ENCODE measurements around the gene DEPDC5.
"Not testable (repeated sequence)": the region's sequence is repeated elsewhere in the genome, so short reads cannot be mapped to it uniquely, and the experiment has no call there.

DEPDC5 gene

DNA sequence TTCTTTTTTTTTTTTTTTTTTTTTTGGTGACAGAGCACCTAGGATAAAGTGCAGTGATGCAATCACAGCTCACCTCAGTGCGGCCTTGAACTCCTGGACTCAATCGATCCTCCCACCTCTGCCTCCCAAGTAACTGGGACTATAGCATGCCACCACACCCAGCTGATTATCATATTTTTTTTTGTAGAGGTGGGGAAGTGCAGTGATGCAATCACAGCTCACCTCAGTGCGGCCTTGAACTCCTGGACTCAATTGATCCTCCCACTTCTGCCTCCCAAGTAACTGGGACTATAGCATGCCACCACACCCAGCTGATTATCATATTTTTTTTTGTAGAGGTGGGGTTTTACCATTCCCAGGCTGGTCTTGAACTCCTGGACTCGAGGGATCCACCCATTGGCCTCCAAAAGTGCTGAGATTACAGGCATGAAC lies 61.6 kb downstream of the DEPDC5 start:
- not testable (repeated sequence) for DNase-seq

DNA sequence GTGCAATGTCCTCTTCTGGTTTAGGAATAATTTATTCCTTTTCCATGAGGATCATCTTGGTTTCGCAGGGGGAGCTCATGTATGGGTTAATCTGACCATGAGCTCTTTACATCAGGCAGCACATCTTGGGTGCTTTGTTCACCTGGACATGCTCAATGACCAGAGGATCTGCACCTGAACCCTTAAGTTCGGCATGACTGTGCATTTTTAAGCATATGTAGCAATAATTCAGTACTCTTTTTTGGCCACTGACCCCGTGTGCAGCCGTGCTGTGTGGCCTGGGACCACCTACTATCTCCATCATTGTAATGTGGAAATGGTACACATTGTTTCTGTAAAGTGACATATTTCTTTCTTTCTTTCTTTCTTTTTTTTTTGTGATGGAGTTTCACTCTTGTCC lies 62.9 kb downstream of the DEPDC5 start:
- no peak for DNase-seq

DNA sequence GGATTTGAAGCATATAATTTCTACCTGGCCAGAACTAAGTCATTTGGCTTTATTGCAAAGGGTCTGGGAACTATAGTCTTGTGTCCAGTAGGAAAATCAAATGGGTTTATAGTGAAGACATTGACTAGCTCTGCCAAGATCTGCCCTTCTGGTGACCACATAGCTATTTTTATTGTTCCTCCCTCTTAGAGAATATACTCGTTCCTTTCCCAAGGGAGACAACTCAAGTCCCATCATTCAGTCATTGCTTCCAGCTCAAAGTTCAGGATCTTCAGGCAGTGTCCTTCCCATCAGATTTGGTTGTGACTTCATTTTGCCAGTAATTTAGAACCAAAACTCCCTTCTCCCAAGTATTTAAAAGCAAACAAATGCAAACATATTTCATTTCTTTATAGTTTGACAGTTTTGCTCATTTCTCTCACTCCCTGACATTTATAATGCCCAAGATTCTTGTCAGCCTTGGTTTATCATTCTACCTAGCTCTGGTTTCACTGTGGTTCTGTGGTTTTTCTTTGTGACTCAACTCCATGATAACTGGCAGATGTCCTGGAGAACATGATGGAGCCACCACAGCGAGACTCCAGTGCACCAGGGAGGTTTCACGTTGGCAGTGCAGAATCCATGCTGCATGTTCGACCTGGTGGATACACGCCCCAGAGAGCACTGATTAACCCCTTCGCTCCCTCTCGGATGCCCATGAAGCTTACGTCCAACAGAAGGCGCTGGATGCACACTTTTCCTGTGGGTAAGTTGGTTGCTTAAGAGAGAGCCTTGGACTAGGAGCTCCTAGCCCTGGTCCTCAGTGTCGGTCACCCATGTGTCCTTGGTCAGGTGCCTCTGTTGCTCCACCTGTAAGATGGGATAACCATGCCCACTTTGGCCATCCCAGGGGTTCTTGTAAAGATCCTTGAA lies 64.9 kb downstream of the DEPDC5 start:
- DNase-seq = no peak

GRCh38 chr22:31820655-31821054 lies 66.8 kb downstream of the DEPDC5 start:
- no peak for DNase-seq

GRCh38 chr22:31821572-31821971 lies 67.8 kb downstream of the DEPDC5 start:
- no peak for DNase-seq

DNA sequence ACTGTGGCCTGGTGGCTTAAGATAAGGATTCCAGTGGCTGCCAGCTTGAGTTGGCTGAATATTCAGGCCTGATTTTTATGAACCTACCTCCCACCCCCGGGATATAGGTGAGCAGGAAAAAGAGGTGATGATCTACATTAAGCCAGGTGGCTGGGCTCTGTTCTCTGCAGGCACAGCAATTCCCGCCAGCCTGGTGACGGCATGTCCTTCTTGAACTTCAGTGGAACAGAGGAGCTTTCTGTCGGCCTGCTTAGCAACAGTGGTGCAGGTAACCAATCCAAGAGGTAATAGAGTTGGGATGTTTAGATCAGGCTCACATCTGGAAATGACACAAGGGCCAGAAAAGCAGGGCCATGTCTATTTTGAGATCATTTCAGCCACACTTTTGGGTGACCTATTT lies 68.7 kb downstream of the DEPDC5 start:
- DNase-seq = no peak

- DNase-seq = no peak
Observed at GRCh38 chr22:31825513-31825912, 71.7 kb downstream of the DEPDC5 start.

GRCh38 chr22:31826443-31826842 lies 72.6 kb downstream of the DEPDC5 start:
- no peak for DNase-seq

DNA sequence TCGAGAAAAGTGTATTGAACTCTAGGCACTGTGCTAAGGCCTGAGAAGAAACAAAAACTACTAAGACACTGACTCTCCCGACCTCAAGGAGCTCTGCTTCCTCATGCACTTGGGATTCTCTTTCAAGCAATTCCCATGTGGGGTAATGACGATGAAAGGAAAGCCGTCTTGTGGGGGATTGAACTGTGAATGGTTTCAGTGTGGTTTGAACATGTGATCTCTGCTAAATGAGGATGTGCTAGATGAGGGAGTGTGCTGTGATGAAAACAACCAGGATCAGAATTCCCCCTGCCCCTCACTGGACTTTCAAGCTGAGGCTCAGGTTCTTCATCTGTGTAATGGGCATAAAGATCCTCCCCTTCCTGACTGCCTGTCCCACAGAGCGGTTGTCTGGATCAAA lies 74.9 kb downstream of the DEPDC5 start:
- DNase-seq = no peak

- DNase-seq = peak; percentile 11 to 12
Observed at GRCh38 chr22:31829505-31829904, 75.7 kb downstream of the DEPDC5 start.

DNA sequence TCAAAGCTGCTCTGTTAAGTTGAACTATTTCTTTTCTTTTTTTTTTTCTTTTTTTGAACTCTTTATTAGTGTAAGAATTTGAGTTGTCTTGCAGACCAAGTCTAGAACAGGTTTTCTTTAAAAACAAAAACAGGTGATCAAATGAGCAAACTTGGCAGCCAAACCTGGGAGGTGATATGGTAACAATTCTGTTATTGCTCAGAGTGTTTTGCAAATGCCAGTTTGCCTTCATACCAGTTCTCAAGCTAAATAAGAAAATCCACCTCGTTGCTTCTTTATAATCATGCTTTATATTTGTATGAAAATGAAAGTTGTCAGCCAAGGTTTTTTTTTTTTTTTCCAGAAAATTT lies 76.9 kb downstream of the DEPDC5 start:
- no peak for DNase-seq

DNA sequence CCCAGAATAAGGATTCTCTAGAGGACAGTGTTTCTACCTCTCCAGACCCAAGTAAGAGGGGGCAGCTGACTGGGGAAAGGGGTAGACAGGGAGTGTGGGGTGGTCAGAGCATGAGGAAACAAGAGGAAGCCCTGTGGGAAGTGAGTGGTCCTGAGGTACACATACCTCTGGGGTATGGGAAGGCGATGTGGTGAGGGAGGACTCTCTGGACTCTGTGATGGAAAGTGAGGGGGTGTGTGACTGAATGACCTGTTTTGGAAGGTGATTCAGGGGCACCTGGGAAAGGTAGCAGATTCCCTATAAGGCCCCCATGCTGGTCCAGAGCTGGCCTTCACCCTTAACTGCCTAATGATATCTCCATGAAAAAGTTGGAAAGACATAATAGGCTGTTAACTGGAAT lies 80.1 kb downstream of the DEPDC5 start:
- no peak for DNase-seq

GRCh38 chr22:31836010-31836409 lies 82.2 kb downstream of the DEPDC5 start:
- DNase-seq = no peak

DNA sequence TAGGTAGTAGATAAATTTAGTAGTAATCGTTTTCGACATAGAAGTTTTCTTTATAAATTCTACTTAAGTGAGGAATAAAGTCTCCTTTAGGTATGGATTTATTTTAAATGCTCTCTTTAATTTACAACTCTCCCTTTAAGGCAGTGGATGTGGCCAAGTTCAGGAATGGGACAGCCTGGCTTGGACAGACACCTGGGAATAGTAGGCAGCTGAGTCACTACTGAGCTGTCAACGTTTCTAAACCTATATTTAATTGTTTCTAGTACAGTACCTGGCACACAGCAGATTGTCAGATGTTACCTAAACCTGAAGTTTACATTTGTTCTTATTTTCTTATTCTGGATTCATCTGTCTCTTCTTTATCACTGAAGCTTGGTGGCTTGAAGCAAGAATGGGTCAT lies 85.1 kb downstream of the DEPDC5 start:
- DNase-seq = no peak

DNA sequence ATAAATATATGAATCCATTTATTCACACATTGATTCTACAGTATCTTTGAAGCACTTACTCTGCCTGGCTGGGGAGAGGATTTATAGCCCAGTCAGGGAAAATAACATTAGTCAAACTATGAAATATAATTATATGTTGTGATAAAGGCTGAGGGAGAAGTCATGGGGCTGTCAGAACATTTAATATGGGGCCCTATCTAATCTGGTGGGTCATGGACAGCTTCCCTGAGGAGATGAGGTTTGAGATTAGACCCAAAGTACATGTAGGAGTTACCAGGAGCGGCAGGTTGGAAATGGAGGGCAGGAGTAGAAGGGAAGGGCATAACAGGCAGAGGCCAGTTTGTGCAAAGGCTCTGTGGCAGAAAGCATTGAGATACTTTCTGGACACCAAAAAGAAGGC lies 86.2 kb downstream of the DEPDC5 start:
- no peak for DNase-seq

DNA sequence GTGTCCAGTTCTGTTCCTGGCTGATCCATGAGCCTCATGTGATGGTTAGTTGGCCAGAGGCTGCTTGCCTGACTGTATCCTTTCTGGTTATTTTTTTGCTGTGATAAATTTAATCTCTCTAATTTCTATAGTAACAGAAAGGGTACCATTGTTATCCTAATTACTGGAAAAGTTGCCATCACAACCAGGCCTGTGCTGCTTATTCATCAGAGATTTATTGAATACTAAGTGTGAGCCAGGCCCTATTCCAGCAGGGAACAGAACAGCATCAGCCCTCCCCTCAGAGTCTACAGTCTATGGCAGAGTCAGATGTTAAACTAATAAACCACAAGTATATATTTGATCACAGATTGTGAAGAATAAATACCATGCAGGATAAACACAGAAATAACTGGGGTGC lies 86.8 kb downstream of the DEPDC5 start:
- no peak for DNase-seq

DNA sequence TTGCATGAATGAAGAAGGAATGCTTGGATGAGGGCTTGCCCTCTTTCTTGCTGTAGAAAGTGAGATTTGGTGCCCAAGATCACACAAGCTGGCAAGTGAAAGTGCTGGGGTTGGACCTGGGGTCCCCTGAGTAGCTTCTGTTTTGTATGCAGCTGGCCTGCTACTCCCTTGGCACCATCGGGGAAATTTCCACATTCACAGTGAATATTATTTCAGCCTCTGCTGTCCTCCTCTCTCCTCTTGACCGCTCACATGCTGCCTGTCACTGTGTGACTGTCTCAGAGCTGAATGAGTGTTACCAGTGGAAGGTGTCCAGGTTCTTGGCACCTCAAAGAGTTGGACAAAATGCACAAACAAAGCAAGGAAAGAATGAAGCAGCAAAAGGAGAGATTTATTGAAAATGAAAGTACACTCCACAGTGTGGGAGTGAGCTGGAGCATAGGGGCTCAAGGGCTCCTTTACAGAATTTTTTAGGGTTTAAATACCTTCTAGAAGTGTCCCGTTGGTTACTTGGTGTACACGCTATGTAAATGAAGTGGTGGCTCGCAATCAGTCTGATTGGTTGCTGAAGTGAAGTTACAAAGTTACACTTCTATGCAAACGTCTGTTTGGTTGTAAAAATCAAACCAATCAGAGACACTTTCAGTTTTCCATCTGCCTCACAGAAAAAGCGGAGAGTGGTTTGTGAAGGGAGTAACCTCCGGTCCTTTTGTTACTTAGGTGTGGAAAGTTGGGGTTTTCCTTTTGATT lies 87.4 kb downstream of the DEPDC5 start:
- DNase-seq = no peak

GRCh38 chr22:31843526-31843925 lies 89.7 kb downstream of the DEPDC5 start:
- no peak for DNase-seq

DNA sequence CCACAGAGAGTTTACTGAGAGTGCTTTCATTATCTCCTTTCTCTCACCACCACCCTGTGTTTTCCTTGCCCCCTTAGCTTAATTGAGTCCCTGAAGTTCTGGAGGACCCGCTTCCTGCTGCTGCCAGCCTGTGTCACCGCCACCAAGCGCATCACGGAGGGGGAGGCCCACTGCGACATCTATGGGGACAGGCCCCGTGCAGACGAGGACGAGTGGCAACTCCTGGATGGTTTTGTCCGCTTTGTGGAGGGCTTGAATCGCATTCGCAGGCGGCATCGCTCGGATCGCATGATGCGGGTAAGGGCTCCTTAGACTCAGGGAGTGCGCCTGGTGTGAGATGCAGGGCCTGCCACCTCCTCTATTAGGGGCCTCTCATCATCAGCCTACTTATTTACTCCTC lies 91.1 kb downstream of the DEPDC5 start:
- DNase-seq = no peak

- no peak for DNase-seq
Observed at GRCh38 chr22:31846161-31847115, 92.6 kb downstream of the DEPDC5 start.

DNA sequence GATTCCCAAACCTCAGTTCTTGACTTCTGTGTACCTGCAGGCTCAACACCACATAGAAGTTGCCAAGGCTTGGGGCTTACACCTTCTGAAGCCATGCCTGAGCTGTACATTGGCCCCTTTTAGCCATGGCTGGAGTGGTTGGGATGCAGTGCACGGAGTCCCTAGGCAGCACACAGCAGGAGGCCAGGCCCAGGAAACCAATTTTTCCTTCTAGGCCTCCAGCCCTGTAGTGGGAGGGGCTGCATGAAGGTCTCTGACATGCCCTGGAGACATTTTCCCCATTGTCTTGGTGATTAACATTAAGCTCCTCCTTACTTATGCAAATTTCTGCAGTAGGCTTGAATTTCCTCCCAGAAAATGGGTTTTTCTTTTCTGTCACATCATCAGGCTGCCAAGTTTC lies 94.6 kb downstream of the DEPDC5 start:
- DNase-seq = no peak

DNA sequence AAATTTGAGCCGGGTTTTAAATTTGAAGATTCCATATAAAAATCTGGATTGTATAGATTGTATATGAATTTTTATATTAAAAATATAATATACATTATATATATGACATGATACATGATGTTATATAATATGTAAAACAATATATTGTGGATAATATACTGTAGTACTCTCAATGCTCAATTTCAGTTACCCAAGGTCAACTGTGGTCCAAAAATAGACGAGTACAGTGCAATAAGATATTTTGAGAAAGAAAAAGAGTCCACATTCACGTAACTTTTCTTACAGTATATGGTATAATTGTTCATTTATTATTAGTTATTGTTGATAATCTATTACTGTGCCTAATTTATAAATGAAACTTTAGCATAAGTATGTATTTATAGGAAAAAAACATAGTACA lies 96.3 kb downstream of the DEPDC5 start:
- no peak for DNase-seq

All from activated CD4-positive, alpha-beta T cell treated with anti-CD3 and anti-CD28 coated beads for 4 hours (primary cell).